SK-N-SH (cell line): ENCODE measurements around the gene FAM120A. TPM values are rescaled to one million over a fixed set of nuclear protein-coding genes. Genes with fewer than 3 reads are reported as not detected.

Source experiments
- CTCF ChIA-PET: fragments of 300-600, 350-600 bp; formaldehyde crosslinking; extraction: SDS; loops from one replicate; lab custom pipeline; 2021; lab: Yijun Ruan, JAX
- POLR2A ChIA-PET: fragments of 350-600 bp; sonication (Branson Sonifier 250); formaldehyde crosslinking; extraction: SDS; loops from one replicate; lab custom pipeline; 2020; ENCODE audit warnings: antibody characterized with exemption, inconsistent platforms; lab: Yijun Ruan, JAX
- DNase-seq: peaks from one replicate; pipeline ENCODE4 v3.0.0; 2012
- H2AFZ ChIP-seq: fragments of 200-600 bp; sonication (generic); 2 replicates; pipeline ENCODE4 v1.8.1; 2016; ENCODE audit warnings: antibody characterized with exemption, mild to moderate bottlenecking, low read depth
- H3F3A ChIP-seq: fragments of 200-600 bp; sonication (generic); replicated peaks from 2 replicates; pipeline ENCODE3; 2016; ENCODE audit warnings: antibody characterized with exemption, mild to moderate bottlenecking; ENCODE audit not compliant: insufficient read depth
- H3K27ac ChIP-seq, 2 experiments: fragments of 200-500 bp in 1 of 2; fragments of 200-600 bp in 1 of 2; sonication (Bioruptor generic) in 1 of 2; sonication (generic), shearing (Covaris generic) in 1 of 2; 2 replicates each; pipeline versions ENCODE4 v1.5.1 to v1.6.1; 2014 to 2016; ENCODE audit warnings: low read depth in 2 of 2, inconsistent platforms in 1 of 2, low read length in 1 of 2, mild to moderate bottlenecking in 1 of 2, mixed read lengths in 1 of 2
- H3K27me3 ChIP-seq: fragments of 200-600 bp; sonication (generic), shearing (Covaris generic); 2 replicates; pipeline ENCODE4 v1.6.1; 2016; ENCODE audit warnings: mixed run types; ENCODE audit not compliant: insufficient read depth
- H3K36me3 ChIP-seq, 2 experiments: fragments of 200-500 bp in 1 of 2; fragments of 200-600 bp in 1 of 2; sonication (Bioruptor generic) in 1 of 2; sonication (generic) in 1 of 2; replicated peaks in 1 of 2; 2 replicates each; pipeline versions ENCODE3 to v1.5.1; 2014 to 2016; ENCODE audit warnings: low read length in 1 of 2, mild to moderate bottlenecking in 1 of 2; ENCODE audit not compliant: insufficient read depth in 2 of 2, control insufficient read depth in 1 of 2
- H3K4me1 ChIP-seq, 2 experiments: fragments of 200-500 bp in 1 of 2; fragments of 200-600 bp in 1 of 2; sonication (Bioruptor generic) in 1 of 2; sonication (generic), shearing (Covaris generic) in 1 of 2; 2 replicates each; pipeline versions ENCODE4 v1.5.1 to v1.6.1; 2014 to 2016; ENCODE audit warnings: low read depth in 1 of 2, low read length in 1 of 2, mixed run types in 1 of 2; ENCODE audit not compliant: insufficient read depth in 2 of 2, control insufficient read depth in 1 of 2
- H3K4me2 ChIP-seq: fragments of 200-600 bp; sonication (generic), shearing (Covaris generic); 2 replicates; pipeline ENCODE4 v1.6.1; 2017; ENCODE audit warnings: mixed run types
- H3K4me3 ChIP-seq, 2 experiments: fragments of 200-500 bp in 1 of 2; fragments of 200-600 bp in 1 of 2; sonication (Bioruptor generic) in 1 of 2; sonication (generic), shearing (Covaris generic) in 1 of 2; 2 replicates each; pipeline versions ENCODE4 v1.5.1 to v1.8.1; 2014 to 2016; ENCODE audit warnings: low read depth in 2 of 2, inconsistent platforms in 1 of 2, low read length in 1 of 2, mild to moderate bottlenecking in 1 of 2, mixed read lengths in 1 of 2, moderate library complexity in 1 of 2
- H3K79me2 ChIP-seq: fragments of 200-600 bp; sonication (generic); 2 replicates; pipeline ENCODE4 v1.8.1; 2017; ENCODE audit warnings: mild to moderate bottlenecking; ENCODE audit not compliant: insufficient read depth
- H3K9ac ChIP-seq: fragments of 200-600 bp; sonication (generic); 2 replicates; pipeline ENCODE4 v1.6.1; 2017; ENCODE audit warnings: mixed run types
- H3K9me2 ChIP-seq: fragments of 200-600 bp; sonication (generic); 2 replicates; pipeline ENCODE4 v1.6.1; 2017; ENCODE audit warnings: mixed run types
- H3K9me3 ChIP-seq: fragments of 200-600 bp; sonication (generic); 2 replicates; pipeline ENCODE4 v1.6.1; 2017; ENCODE audit warnings: mixed run types, mild to moderate bottlenecking, moderate library complexity
- H4K20me1 ChIP-seq: fragments of 200-600 bp; sonication (generic); 2 replicates; pipeline ENCODE4 v1.6.1; 2017; ENCODE audit warnings: mild to moderate bottlenecking, mixed run types; ENCODE audit not compliant: insufficient read depth
- CHD2 ChIP-seq: fragments of 150-350 bp; IDR thresholded peaks from 2 replicates; pipeline ENCODE4 v1.6.1; 2018; ENCODE audit warnings: low read length; ENCODE audit not compliant: partially characterized antibody
- EP300 ChIP-seq, 2 experiments: IDR thresholded peaks; 2 replicates each; pipeline versions ENCODE4 v1.4.0 to v1.6.1; 2012; ENCODE audit warnings: borderline replicate concordance in 1 of 2, low read depth in 1 of 2, low read length in 1 of 2
- FOSL2 ChIP-seq: IDR thresholded peaks from 2 replicates; pipeline ENCODE4 v1.4.0; 2012; ENCODE audit warnings: low read depth, mild to moderate bottlenecking, moderate library complexity, borderline replicate concordance
- FOXJ3 ChIP-seq: sonication (generic); formaldehyde crosslinking; IDR thresholded peaks from 2 replicates; pipeline ENCODE4 v1.5.1; 2020; ENCODE audit warnings: mild to moderate bottlenecking, missing genetic modification reagents
- GABPA ChIP-seq: IDR thresholded peaks from 2 replicates; pipeline ENCODE4 v1.4.0; 2012; ENCODE audit warnings: low read depth, mild to moderate bottlenecking
- GATA2 ChIP-seq: sonication (generic); formaldehyde crosslinking; IDR thresholded peaks from 2 replicates; pipeline ENCODE4 v1.5.0; 2020; ENCODE audit warnings: mild to moderate bottlenecking, missing genetic modification reagents
- JUND ChIP-seq: IDR thresholded peaks from 2 replicates; pipeline ENCODE4 v1.4.0; 2012
- MEF2A ChIP-seq: IDR thresholded peaks from 2 replicates; pipeline ENCODE4 v1.4.0; 2012; ENCODE audit warnings: low read depth, borderline replicate concordance
- MXI1 ChIP-seq: IDR thresholded peaks from 2 replicates; pipeline ENCODE4 v1.6.1; 2012; ENCODE audit warnings: mild to moderate bottlenecking, low read depth, low read length, improper control_type of control experiment
- RCOR1 ChIP-seq: fragments of 150-350 bp; IDR thresholded peaks from 2 replicates; pipeline ENCODE4 v1.6.1; 2017; ENCODE audit warnings: antibody characterized with exemption, low read length
- REST ChIP-seq: IDR thresholded peaks from 2 replicates; pipeline ENCODE4 v1.6.1; 2012; ENCODE audit warnings: mild to moderate bottlenecking, low read depth, low read length, moderate library complexity
- SMC3 ChIP-seq: IDR thresholded peaks from 2 replicates; pipeline ENCODE4 v1.6.1; 2012; ENCODE audit warnings: low read depth, low read length, improper control_type of control experiment
- USF1 ChIP-seq: IDR thresholded peaks from 2 replicates; pipeline ENCODE4 v1.4.0; 2012; ENCODE audit warnings: low read depth, borderline replicate concordance
- YY1 ChIP-seq: IDR thresholded peaks from 2 replicates; pipeline ENCODE4 v1.4.0; 2012; ENCODE audit warnings: low read depth, mild to moderate bottlenecking
- WGBS: methylation state at CpG from one replicate; pipeline ENCODE4 v1.1.6; 2017; ENCODE audit warnings: low lambda C conversion rate; 5-methylcytosine and 5-hydroxymethylcytosine counted together
- polyA plus RNA-seq, 3 experiments: library from polyadenylated mRNA; depleted of rRNA; stranded (reverse); fragments of >200 nt; gene quantifications; 2 replicates each; pipeline ENCODE4 v1.2.3, GENCODE V29; 2012
- TF ChIP-seq, protein P1 (sequence below): fragments of 150-350 bp; IDR thresholded peaks from 2 replicates; pipeline ENCODE4 v1.6.1; 2017; ENCODE audit warnings: antibody characterized with exemption, low read length, low read depth, borderline replicate concordance
- TF ChIP-seq, protein P2 (sequence below): IDR thresholded peaks from 2 replicates; pipeline ENCODE4 v1.4.0; 2012; ENCODE audit warnings: low read depth, borderline replicate concordance
- TF ChIP-seq, protein P3 (sequence below): IDR thresholded peaks from 2 replicates; pipeline ENCODE4; 2012
- TF ChIP-seq, protein P4 (sequence below): fragments of 200-600 bp; sonication (generic); IDR thresholded peaks from 2 replicates; pipeline ENCODE4 v1.6.1; 2017; ENCODE audit warnings: antibody characterized with exemption, mild to moderate bottlenecking, moderate library complexity

The FAM120A gene
- polyA plus RNA-seq, 1 of the 3 experiments (the other 2 are of a cell fraction): 58.6 TPM

GRCh38 chr9:93592643-93593021 lies 141.1 kb downstream of the FAM120A start (continued):
- TF ChIP-seq EP300 (IDR thresholded peaks at IDR 0.05; ENCODE audit: borderline replicate concordance in 1 of 2, low read depth in 1 of 2, low read length in 1 of 2) (no peak), FOXJ3 (CRISPR knock-in tag) (no peak), JUND (no peak), USF1 (no peak)
- TF ChIP-seq, protein P1, sequence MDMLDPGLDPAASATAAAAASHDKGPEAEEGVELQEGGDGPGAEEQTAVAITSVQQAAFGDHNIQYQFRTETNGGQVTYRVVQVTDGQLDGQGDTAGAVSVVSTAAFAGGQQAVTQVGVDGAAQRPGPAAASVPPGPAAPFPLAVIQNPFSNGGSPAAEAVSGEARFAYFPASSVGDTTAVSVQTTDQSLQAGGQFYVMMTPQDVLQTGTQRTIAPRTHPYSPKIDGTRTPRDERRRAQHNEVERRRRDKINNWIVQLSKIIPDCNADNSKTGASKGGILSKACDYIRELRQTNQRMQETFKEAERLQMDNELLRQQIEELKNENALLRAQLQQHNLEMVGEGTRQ: no peak
- TF ChIP-seq, protein P2, sequence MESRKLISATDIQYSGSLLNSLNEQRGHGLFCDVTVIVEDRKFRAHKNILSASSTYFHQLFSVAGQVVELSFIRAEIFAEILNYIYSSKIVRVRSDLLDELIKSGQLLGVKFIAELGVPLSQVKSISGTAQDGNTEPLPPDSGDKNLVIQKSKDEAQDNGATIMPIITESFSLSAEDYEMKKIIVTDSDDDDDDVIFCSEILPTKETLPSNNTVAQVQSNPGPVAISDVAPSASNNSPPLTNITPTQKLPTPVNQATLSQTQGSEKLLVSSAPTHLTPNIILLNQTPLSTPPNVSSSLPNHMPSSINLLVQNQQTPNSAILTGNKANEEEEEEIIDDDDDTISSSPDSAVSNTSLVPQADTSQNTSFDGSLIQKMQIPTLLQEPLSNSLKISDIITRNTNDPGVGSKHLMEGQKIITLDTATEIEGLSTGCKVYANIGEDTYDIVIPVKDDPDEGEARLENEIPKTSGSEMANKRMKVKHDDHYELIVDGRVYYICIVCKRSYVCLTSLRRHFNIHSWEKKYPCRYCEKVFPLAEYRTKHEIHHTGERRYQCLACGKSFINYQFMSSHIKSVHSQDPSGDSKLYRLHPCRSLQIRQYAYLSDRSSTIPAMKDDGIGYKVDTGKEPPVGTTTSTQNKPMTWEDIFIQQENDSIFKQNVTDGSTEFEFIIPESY: no peak

- no peak overlapping the region for H2AFZ ChIP-seq
- H4K20me1 ChIP-seq: peaks cover 61% of the 10 kb centered on the region
- H3K9me2 ChIP-seq: no peaks in the 10 kb centered on the region
- H3K79me2 ChIP-seq: peaks cover 62% of the 10 kb centered on the region; the same call in 1 of the 2 replicates
- CTCF ChIA-PET: no interaction called here
- H3K27me3 ChIP-seq: no peaks in the 10 kb centered on the region
- peaks cover 0 to 2% of the 10 kb centered on the region in 2 experiments for H3K36me3 ChIP-seq
- no peak overlapping the region for H3K4me2 ChIP-seq
- H3K9ac ChIP-seq: no peak overlapping the region
- POLR2A ChIA-PET: interaction anchor here (1.3 kb wide), 1 partner anchor 27 kb away, joined by 4 read pairs; no protein-coding TSS in a partner anchor
- no peaks in the 10 kb centered on the region for H3F3A ChIP-seq
- no peak for DNase-seq
- H3K4me1 ChIP-seq: peaks cover 0 to 37% of the 10 kb centered on the region in 2 experiments; a peak in 1 of 4 replicates
- H3K9me3 ChIP-seq: no peaks in the 10 kb centered on the region
- H3K27ac ChIP-seq: no peak overlapping the region
- H3K4me3 ChIP-seq: no peak overlapping the region
- 92% methylated on average over 2 of the region's 2 CpGs for WGBS
- TF ChIP-seq RCOR1 (no peak), GATA2 (CRISPR knock-in tag) (no peak), MXI1 (no peak), SMC3 (no peak), REST (no peak), EP300 (IDR thresholded peaks at IDR 0.05; ENCODE audit: borderline replicate concordance in 1 of 2, low read depth in 1 of 2, low read length in 1 of 2) (no peak), CHD2 (no peak), YY1 (no peak), FOSL2 (no peak), MEF2A (no peak), GABPA (no peak)
- TF ChIP-seq, protein P2: no peak
- TF ChIP-seq, protein P3, sequence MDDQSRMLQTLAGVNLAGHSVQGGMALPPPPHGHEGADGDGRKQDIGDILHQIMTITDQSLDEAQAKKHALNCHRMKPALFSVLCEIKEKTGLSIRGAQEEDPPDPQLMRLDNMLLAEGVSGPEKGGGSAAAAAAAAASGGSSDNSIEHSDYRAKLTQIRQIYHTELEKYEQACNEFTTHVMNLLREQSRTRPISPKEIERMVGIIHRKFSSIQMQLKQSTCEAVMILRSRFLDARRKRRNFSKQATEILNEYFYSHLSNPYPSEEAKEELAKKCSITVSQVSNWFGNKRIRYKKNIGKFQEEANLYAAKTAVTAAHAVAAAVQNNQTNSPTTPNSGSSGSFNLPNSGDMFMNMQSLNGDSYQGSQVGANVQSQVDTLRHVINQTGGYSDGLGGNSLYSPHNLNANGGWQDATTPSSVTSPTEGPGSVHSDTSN: no peak
- TF ChIP-seq, protein P4, sequence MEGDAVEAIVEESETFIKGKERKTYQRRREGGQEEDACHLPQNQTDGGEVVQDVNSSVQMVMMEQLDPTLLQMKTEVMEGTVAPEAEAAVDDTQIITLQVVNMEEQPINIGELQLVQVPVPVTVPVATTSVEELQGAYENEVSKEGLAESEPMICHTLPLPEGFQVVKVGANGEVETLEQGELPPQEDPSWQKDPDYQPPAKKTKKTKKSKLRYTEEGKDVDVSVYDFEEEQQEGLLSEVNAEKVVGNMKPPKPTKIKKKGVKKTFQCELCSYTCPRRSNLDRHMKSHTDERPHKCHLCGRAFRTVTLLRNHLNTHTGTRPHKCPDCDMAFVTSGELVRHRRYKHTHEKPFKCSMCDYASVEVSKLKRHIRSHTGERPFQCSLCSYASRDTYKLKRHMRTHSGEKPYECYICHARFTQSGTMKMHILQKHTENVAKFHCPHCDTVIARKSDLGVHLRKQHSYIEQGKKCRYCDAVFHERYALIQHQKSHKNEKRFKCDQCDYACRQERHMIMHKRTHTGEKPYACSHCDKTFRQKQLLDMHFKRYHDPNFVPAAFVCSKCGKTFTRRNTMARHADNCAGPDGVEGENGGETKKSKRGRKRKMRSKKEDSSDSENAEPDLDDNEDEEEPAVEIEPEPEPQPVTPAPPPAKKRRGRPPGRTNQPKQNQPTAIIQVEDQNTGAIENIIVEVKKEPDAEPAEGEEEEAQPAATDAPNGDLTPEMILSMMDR: no peak
These were observed 141.7 kb downstream of the FAM120A start for GRCh38 chr9:93593144-93593658.
